ENCODE data around the gene JPH4. TPM values are rescaled to one million over a fixed set of nuclear protein-coding genes. Genes with fewer than 3 reads are reported as not detected.

Gene JPH4
- total and polyA plus RNA-seq, 8 donors: 0.12 to 1.3 (median 0.41) TPM

GRCh38 chr14:23604675-23605170 is 26.1 kb upstream of the JPH4 start:
- no peak overlapping the region for H3K27ac ChIP-seq
- no peak for ATAC-seq

DNA sequence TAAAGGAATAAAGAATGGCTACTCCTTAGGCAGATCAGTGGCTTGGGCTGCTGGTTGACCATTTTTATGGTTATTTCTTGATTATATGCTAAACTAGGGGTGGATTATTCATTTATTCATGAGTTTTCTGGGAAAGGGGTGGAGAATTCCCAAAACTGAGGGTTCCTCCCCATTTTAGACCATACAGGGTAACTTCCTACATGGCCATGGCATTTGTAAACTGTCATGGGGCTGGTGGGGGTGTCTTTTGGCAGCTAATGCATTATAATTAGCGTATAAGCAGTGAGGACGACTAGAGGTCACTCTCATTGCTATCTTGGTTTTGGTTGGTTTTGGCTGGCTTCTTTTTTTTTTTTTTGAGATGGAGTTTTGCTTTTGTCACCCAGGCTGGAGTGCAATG is 25.6 kb upstream of the JPH4 start:
- 68 to 78% methylated on average over 2 of the region's 2 CpGs for WGBS, 2 donors
- TF ChIP-seq, protein P1, sequence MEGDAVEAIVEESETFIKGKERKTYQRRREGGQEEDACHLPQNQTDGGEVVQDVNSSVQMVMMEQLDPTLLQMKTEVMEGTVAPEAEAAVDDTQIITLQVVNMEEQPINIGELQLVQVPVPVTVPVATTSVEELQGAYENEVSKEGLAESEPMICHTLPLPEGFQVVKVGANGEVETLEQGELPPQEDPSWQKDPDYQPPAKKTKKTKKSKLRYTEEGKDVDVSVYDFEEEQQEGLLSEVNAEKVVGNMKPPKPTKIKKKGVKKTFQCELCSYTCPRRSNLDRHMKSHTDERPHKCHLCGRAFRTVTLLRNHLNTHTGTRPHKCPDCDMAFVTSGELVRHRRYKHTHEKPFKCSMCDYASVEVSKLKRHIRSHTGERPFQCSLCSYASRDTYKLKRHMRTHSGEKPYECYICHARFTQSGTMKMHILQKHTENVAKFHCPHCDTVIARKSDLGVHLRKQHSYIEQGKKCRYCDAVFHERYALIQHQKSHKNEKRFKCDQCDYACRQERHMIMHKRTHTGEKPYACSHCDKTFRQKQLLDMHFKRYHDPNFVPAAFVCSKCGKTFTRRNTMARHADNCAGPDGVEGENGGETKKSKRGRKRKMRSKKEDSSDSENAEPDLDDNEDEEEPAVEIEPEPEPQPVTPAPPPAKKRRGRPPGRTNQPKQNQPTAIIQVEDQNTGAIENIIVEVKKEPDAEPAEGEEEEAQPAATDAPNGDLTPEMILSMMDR (IDR thresholded peaks at IDR 0.05): no peak
- no peaks in the 10 kb centered on the region for H3K9me3 ChIP-seq
- H3K36me3 ChIP-seq: no peaks in the 10 kb centered on the region
- H3K4me3 ChIP-seq: no peak overlapping the region
- no peak for DNase-seq
- H3K27ac ChIP-seq: no peak overlapping the region
- peaks cover 6 to 19% (median 7%) of the 10 kb centered on the region in 3 donors for H3K4me1 ChIP-seq
- no peak for FAIRE-seq
- no peak for ATAC-seq
- no peaks in the 10 kb centered on the region for H3K27me3 ChIP-seq
- intact Hi-C loops (cut with DNase I): no loop called here

More at GRCh38 chr14:23604675-23605170, 26.1 kb upstream of the JPH4 start:
- 77 to 80% methylated on average over 3 of the region's 3 CpGs for WGBS, 2 donors
- no peak for DNase-seq
- H3K4me1 ChIP-seq: peaks cover 6 to 25% (median 10%) of the 10 kb centered on the region in 3 donors
- intact Hi-C loops (cut with DNase I): no loop called here
- no peaks in the 10 kb centered on the region for H3K9me3 ChIP-seq
- H3K36me3 ChIP-seq: no peaks in the 10 kb centered on the region
- no peak overlapping the region for H3K4me3 ChIP-seq
- no peaks in the 10 kb centered on the region for H3K27me3 ChIP-seq
- FAIRE-seq: no peak
- TF ChIP-seq, protein P1 (IDR thresholded peaks at IDR 0.05): no peak

- no peaks in the 10 kb centered on the region for H3K27me3 ChIP-seq
- no peaks in the 10 kb centered on the region for H3K9me3 ChIP-seq
- ATAC-seq (no peak), DNase-seq (no peak), FAIRE-seq (no peak)
- TF ChIP-seq, protein P1 (IDR thresholded peaks at IDR 0.05): no peak
- intact Hi-C loops (cut with DNase I): no loop called here
- H3K36me3 ChIP-seq: no peaks in the 10 kb centered on the region
- no peak overlapping the region for H3K27ac ChIP-seq
- H3K4me1 ChIP-seq: peaks cover 0 to 8% (median 5%) of the 10 kb centered on the region in 3 donors
- WGBS, 2 donors: 84 to 86% methylated on average over 2 of the region's 2 CpGs
- H3K4me3 ChIP-seq: no peak overlapping the region
Observed at GRCh38 chr14:23603103-23603502, 24.5 kb upstream of the JPH4 start.

DNA sequence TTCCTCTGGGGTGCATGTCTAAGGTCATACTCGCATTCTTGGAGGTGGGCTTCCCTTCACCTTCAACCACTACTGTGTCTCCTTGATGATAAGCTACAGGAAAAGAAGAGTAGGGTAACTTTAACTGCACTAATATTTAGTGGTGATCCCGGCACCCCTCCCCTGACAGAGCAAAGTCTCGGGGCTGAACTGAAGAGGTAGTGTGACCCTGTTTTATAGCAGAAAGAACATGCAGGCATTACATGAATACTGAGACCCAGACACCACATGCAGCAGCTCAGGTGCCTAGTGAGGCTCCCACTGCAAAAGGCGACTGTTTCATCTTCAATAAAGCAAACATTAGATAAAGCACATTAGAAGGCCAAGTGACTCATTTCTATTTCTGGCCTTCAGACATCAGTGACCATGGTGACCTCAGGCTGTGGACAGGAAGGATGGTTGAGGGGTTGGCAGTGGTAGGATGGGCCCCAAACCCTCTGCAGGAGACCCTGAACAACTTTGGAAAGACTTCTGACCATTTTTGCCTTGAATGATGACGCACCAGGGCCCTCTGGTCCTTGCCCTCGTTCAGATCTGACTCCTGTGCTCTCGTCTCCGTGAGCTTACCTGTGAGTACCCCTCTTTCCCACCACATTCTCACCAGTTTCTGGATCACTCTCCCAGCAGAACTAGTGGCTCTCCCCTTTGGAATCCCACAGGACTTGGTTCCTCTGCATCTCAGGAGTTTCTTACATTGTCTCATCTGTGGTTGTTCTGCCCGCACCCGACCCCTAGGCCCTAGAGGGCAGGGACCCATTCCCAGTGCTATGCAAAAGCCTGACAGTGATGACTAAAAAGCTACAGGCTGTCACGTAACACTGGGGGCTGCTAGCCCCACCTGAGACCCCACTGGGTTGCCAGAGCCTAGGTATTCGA is 23.8 kb upstream of the JPH4 start:
- FAIRE-seq: no peak
- H3K4me3 ChIP-seq: no peak overlapping the region
- H3K27ac ChIP-seq: peak overlapping the region in 2 of 4 donors; percentile 7 to 37
- ATAC-seq: peak; percentile 60 to 87 (median 74)
- TF ChIP-seq, protein P1 (IDR thresholded peaks at IDR 0.05): no peak
- DNase-seq: no peak
- no peaks in the 10 kb centered on the region for H3K27me3 ChIP-seq
- intact Hi-C loops (cut with DNase I): no loop called here
- H3K9me3 ChIP-seq: no peaks in the 10 kb centered on the region
- no peaks in the 10 kb centered on the region for H3K36me3 ChIP-seq
- H3K4me1 ChIP-seq: peaks cover 0 to 8% (median 0%) of the 10 kb centered on the region in 3 donors
- 89 to 90% methylated on average over 12 of the region's 12 CpGs for WGBS, 2 donors

- FAIRE-seq: no peak
- Histone ChIP-seq H3K4me3 (no peak overlapping the region), H3K9me3 (no peaks in the 10 kb centered on the region), H3K4me1 (peaks cover 0 to 8% (median 0%) of the 10 kb centered on the region in 3 donors), H3K36me3 (no peaks in the 10 kb centered on the region), H3K27ac (peak overlapping the region in 2 of 4 donors; percentile 7 to 37), H3K27me3 (no peaks in the 10 kb centered on the region)
- WGBS, 2 donors: 71 to 74% methylated on average over 1 of the region's 1 CpG
- intact Hi-C loops (cut with DNase I): no loop called here
- no peak for DNase-seq
- ATAC-seq: peak in 2 of 4 donors; percentile 9 to 10
- TF ChIP-seq, protein P1 (IDR thresholded peaks at IDR 0.05): no peak
Observed at GRCh38 chr14:23601845-23602180, 23.2 kb upstream of the JPH4 start.

Data from pancreas (tissue), 10 donors.